ENCODE measurements around the gene SLC23A3.

The SLC23A3 gene, protein sequence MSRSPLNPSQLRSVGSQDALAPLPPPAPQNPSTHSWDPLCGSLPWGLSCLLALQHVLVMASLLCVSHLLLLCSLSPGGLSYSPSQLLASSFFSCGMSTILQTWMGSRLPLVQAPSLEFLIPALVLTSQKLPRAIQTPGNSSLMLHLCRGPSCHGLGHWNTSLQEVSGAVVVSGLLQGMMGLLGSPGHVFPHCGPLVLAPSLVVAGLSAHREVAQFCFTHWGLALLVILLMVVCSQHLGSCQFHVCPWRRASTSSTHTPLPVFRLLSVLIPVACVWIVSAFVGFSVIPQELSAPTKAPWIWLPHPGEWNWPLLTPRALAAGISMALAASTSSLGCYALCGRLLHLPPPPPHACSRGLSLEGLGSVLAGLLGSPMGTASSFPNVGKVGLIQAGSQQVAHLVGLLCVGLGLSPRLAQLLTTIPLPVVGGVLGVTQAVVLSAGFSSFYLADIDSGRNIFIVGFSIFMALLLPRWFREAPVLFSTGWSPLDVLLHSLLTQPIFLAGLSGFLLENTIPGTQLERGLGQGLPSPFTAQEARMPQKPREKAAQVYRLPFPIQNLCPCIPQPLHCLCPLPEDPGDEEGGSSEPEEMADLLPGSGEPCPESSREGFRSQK

DNA sequence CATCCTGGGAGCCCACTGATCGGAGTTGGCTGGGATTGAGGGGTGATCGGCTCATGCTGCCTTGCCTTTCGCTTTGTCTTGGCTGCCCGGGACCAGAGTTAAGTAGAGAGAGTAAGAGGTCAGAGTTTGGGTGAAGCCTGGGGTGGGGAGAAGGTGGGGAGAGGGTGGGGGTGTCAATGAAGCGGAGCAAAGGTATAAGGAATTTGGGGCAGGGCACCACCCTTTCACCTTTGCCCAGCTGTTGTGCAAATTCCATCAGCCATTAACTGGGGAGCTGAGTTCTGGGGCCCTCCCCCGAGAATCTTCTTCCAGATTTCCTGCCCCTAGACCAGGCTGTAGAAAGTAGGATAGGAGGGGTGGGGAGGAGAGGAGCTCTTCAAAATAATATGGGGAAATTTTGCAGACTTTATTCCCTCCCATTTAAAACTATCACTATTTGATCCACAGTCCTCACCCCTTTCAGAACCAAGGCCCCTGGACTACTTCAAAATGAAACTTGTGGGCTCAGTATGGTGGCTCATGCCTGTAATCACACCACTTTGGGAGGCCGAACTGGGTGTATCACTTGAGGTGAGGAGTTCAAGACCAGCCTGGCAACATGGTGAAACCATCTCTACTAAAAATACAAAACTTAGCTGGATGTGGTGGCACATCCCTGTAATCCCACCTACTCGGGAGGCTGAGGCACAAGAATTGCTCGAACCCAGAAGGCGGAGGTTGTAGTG lies at the start of gene SLC23A3:
Gene SLC23A3 (minus strand): TSS at position 100 of the 725 bp plus-strand sequence. CDS start 45 bp downstream, at position 55.
- DNase-seq: no peak

DNA sequence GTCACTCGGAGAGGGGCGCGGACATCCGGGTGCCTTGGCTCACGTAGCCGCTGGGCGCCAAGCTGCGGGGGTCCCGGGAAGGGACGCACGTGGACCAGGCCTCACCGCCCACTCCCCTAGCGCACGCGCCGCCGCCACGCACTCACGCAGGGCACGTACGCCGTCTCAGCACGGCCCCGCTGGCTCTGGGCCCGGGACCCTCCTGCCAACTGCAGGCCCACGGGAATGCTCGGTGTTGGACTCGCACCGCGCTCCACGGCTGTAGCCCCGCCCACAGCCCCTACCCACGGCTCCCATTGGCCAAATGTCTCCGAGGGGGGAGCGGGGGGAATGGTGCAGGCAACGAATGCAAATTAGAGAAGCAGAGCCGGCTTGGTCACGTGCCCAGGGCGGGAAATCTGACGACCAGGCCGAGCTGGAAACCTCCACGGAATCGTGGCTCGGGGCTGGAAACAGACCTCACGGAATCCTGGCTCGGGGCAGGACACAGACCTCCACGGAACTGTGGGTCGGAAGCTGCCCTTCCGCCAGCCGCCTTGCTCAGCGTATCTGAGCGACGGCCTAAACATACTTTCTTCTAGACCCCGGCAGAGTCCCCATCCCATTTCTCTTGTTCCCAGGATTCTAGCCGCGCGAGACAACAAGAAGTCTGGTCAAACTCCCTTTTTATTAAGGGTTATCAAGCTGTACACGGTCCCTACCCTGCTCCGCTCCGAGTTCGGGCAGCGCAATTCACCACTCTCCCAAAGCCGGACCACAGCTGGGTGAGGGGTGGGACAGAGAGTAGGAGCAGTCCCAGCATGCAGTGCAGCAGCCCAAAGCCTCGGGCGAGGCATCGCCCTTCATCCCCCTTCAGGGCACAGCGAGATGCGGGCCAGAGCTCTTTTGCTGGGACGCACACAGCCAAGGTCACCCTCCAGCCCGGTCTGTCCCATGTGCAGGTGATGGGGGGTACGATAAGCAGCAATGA lies 49.2 kb upstream of the SLC23A3 start, which contains the start of gene ABCB6:
Gene ABCB6 (minus strand): TSS at position 227 of the 970 bp plus-strand sequence. CDS start 285 bp downstream, outside the sequence.
- peak; percentile 92 for DNase-seq

DNA sequence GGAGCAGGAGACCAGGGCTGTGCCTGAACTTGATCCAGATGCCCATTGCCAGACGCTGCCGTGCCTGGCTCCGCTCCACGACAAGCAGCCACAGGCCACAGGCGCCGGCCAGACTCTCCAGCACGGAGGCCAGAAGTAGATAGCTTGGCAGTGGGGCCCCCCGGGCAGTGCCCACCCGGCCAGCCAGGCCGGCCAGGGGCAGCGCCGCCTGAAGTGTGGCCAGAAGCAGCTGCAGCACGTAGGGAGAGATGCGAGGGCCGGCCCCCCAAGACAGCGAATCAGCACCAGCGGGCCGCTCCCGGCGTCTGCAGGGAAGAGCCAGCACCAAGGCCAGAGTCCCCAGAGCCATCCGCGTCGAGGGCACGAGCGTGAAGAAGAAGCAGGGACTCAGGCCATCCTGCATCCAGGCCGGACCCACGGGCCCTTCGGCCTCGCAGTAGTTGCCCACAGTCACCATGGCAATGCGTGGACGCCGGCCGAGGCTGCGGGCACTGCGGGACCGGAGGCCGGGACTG lies 48.4 kb upstream of the SLC23A3 start:
- peak; percentile 46 for DNase-seq

DNA sequence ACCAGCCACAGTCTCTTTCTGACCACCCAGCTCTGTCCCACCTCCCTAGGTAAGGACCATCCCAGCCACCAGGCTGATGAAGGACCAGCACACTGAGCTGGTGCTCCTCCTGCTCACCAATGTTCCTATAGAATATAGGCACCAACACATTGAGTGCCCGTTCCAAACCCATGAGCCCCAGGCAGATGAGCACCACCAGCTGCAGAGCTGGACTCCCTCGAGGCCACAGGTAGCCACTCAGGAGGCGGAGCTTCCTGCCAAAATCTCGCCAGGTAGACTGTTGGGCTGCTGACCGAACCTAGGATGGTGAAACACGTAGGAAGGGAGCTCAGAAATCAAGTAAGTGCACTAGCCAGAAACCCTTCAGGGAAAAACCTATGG lies 46.7 kb upstream of the SLC23A3 start:
- no peak for DNase-seq

DNA sequence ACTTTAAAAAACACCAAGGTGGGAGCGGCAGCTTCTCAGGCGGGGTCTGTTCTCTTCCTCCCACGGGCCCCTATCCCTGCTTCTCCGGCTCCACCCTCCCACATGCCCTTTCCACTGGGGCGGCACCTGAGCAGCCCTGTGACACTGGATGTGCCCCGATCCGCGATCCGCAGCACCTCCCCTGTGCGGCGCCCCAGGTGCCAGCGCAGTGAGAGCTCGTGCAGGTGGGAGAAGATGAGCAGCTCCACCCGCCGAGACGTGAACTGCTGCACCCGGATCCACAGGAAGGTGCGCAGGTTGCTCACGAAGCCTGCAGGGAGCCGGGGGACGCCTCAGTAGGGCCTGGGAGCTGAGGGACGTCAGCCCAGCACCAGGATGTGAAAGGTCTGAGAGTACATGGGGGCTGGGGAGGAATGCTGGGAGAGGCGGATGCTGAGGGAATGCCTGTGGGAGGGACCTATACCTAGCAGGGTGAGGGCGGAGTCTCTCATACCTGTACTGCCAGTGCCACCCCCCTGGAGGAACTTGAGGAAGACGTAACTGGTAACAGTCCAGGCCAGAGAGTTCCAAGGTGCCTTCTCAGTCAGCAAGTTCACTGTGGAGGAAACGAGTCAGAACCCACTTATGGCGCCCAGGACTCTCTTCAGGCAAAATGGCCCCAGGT lies 46.2 kb upstream of the SLC23A3 start:
- DNase-seq: no peak

DNA sequence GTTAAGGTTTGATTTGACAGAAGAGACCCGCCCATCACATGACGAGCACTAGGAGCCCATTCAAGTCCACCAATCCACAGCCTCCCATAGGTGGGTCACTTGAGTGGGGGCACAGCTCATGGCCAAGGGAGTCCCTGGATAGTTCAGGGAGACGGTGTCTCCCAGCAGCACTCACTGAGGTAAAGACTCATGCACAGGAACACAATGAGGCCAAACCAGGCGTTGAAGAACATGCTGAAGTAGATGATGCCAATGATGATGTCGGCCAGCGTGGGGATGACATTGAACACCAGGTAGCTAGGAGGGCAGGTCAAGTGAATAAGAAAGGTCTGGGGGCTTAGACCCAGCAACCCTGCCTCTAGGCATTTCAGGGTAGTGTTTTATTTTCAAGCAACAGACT lies 45.0 kb upstream of the SLC23A3 start:
- no peak for DNase-seq

DNA sequence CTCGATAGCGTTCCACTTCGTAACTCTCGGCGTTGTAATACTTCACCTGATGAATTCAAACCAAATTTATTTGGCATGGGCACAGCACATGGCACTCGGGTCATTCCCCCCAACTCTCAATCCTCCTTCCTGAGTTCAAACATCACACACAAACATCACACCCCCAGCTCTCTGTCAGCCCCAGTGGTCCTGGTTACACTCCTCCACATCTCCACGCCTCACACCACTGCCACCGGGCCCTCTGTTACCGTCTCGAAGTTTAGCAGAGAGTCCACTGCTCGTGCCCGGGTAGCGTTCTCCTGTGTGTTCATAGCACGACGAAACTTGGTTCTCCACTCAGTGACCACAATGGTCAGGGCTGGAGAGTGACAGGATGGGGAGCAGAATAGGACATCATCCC lies 44.3 kb upstream of the SLC23A3 start:
- DNase-seq: no peak

DNA sequence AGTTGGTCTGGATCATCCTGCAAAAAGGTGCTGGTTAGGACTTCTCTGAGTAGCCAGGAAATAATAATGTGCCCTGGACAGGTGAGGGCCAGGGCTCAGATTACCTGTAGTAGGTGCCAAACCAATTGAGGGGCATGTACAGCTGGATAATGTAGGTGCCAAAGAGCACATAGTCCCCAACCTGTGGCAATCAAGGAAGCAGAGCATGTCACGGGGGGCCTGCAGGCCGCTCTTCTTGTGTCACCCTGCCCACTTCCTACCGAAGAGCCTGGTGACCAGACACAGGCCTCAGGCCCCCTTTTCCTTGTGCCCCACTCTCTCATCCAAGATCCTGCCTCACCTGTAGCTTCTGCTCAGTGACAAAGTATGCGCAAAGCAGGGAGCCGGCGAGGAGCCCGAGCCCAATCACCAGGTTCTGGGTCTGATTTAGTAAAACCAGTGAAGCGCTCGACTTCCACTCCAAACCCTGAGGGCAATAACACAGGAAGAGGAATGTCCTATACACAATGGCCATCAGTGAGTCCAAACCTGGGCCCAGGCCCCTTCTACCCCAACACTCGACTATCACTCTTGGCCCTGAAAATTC lies 43.8 kb upstream of the SLC23A3 start:
- no peak for DNase-seq

DNA sequence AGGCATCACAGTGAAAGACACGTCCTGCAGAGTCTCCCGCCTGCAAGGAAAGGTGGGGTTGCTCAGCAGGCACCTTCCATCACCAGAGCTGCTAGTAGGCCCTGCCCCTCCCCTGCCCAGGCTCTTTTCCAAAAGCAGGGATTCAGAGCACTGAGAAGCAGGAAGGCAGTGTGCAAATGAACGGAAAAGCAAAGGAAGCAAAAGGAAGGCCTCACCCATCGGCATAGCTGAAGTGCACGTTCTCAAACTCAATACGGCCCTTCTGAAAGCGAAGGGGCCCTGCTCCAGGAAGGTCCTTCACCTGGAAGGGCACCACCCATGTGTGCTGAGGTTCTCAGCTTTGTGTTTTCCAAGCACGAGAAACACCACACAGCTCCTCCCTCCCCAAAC lies 43.2 kb upstream of the SLC23A3 start:
- no peak for DNase-seq

DNA sequence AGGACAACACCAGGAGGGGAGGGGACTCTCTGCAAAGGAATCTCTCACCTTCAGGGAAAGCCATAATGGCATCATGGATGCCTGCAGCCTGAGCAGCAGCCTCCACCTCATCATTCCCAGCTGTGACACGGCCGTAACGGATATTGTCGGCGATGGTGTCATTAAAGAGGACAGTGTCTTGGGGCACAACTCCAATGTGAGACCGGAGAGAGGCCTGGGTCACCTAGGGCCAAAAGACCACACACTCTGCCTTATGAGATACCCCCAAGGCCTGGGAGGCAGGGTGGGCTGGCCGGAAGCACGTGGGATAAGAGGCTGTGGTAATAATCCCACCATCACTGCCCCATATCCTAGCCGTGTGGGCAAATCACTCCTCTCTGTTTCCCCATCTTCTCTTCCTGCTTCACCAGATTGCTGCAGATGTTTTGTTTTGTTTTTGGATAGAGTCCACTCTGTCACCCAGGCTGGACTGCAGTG lies 41.1 kb upstream of the SLC23A3 start:
- no peak for DNase-seq

DNA sequence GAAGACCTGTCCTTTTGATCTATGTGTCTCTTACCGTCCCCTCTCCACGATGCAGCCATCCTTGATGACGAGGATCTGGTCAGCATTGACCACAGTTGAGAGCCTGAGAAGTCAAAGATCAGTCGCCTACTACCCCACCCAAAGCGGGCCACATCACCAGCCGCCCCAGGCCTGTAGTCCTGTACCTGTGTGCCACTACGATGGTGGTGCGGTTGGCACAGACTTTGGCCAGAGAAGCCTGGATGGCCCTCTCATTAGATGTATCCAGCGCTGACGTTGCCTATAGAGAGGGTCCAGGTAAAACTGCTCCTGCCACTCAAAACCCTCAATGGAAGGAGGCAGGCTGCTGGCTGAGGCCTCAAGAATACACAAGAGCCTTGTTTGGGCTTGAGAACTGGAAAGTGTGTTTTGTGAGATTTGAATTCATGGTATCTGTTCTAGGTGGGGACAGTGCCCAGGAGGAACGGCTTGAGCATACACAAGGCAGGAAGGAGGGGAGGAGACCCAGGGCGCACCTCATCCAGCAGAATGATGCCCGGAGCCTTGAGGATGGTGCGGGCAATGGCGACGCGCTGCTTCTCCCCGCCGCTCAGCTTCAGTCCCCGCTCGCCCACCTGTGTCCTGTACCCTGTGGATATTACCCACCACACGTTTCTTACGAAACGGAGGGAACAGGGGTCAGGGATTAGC lies 40.5 kb upstream of the SLC23A3 start:
- DNase-seq: no peak

DNA sequence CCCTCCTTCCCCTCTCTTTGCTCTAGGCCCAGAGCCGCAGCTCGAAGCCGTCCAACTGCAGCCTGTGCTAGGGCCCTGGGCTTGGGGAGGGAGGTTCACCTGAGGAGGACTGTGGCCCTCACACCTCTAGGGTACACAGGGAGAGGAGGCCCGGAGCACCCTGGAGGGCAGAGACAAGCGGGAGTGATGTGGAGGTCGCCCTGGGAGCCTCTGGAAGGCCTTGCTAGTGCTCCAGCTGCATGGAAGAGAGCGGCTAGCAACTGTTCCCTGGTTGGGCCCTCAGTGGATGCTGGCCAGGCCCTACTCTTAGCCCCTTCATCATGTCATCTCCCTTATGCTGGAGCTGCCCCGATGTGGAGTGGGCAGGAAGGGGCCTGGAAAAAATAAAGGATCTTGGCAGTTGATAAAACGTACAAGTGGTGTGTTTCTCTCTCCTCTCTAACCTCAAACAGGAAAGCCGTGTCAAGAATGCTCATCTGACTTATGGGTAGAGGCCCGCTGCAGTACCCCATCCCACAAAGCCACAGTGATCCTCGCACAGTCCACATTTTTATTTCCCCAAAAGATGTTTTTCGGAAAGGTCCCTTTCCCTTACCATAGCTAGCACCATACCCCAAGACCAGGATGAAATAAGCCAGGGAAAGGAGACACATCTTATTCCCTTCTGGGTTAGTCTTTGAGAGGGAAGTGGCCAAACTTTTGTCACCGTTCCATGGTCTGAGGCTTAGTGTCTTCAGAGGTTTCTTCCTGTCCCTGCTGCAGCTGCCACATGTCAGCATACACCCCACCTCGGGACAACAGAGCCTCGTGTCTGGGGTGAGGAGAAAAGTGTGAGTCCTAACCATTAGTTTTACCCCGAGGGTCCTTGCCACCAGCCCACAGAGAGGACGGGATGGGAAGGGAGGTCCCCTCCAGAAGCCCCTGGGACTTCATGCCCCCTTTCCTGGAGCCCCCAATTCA lies 39.7 kb upstream of the SLC23A3 start:
- no peak for DNase-seq

DNA sequence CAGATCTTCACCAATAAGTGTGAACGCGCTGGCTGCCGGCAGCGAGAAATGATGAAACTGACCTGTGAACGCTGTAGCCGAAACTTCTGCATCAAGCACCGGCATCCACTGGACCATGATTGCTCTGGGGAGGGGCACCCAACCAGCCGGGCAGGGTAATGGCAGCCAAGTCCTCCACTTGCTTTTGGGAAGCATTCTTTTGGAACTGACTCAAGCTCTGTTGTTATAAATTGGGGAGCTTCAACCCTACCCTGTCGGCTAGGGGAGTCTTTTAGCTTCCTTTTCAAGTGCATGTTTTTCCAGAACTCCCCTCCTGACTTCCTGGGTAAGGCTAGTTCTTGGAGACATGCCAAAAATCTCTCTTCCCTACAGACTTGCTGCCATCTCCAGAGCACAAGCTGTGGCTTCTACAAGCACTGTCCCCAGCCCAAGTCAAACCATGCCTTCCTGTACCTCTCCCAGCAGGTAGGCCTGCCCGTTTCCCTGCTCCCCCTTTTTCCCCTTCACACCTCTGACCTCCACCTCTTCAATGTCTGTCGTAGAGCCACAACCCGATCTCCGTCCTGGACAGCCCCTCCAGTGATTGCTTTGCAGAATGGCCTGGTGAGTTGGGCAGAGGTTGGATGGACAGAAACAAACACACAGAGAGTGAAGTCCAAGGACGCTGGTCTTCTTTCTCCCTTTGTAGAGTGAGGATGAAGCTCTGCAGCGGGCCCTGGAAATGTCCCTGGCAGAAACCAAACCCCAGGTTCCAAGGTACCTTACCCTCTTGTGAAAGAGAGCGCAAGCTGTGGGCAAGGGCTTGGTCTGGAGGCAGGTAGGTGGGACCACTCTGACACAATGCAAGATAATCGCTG lies 38.3 kb upstream of the SLC23A3 start:
- peak; percentile 34 for DNase-seq

DNA sequence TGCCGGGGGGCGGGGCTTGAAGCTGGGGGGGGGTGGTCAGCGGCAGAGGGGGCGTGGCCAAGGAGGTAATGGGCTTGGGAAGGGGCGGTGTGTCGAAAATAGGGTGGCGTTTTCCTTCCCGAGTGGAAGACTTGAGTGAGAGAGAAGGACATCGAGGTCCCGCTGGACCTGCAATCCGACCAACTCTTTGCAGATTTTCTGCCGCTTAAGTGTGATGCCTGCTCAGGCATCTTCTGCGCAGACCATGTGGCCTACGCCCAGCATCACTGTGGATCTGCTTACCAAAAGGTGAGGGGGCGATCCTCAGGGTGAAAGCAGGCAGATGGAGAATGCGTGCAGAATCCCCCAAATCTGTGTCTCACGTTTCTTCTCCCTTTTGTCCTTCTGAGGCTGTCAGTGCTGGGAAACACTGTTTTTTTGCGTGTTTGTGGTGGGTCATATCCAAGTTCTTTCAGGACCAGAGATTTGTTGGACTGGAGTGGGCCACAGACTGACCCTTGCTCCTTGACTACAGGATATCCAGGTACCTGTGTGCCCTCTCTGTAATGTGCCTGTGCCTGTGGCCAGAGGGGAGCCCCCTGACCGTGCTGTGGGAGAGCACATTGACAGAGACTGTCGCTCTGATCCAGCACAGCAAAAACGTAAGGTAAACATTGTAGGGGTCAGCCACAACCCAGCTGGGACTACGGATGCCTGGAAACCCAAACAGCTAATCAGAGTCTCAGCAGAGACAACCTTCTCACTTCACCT lies 37.5 kb upstream of the SLC23A3 start:
- DNase-seq: no peak

DNA sequence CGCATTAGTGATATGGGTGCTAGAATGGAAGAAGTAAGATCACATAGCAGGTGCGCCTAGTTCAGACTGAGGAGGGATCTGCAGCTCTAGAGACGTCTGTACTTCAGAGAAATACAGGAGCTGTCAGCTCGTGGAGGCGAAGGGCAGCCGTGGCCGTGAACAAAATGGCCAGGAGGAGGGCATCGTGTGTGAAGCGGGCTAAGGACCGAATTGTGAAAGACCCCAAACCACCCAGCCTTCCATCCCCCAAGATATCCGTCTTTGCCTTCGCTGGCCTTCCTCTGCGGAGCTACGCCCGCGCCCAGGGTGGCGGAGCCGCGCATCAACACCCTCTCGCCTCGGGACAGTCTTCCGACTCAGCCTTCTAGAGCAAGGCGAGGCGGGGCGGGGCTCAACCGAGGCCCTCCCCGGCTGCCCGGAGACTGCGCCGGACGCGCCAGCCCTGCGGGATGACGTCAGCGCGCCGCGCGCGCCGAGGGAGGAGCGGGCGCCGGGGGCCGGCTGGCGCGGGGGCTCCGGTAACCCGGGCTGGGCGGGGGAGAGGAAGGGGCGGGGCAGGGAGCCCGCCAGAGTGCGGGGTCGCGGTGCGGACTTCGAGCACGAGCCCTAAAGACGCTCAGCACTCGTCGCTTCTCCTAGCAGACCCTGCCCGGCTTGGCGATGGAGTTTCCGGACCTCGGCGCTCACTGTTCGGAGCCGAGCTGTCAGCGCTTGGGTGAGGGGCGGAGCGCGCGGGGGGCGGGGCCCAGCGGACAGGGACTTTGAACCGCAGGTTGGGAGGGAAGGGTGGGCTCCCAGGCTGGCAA lies 36.7 kb upstream of the SLC23A3 start, which contains the start of gene ZFAND2B:
Gene ZFAND2B (plus strand): TSS at position 455 of the 806 bp plus-strand sequence. CDS start 206 bp downstream, at position 661.
- DNase-seq: peak; percentile 79

DNA sequence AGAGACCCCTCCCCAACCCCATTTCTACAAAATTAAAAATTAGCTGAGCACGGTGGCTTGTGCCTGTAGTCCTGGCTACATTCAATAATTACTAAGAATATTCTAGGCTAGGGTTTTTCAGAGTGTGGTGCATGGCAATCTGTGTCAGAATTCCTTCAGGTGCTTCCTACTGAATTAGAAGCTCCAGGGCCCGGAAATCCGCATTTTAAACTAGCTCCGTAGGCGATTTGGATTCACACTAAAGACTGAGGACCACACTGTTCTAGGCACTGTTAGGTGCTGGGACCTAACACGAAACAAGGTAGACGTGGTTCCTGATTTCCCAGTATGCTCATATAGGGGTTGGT lies 36.1 kb upstream of the SLC23A3 start:
- DNase-seq: no peak

DNA sequence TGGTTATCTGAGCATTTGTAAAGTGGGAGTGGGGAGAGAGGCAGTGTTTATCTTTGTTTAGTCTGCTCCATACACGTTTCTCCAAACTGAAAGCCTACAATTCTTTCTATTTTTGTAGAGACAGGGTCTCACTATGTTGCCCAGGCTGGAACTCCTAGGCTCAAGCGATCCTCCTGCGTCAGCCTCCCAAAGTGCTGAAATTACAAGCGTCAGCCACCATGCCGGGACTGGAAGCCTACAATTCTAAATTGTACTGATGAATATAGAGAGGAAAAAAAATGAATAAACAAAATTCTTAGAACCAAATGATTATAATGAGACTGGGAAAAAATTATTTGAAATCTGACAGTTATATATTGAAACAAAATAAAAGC lies 35.3 kb upstream of the SLC23A3 start:
- no peak for DNase-seq
